H9 (cell line): Measurements from ENCODE around the gene TMEM245. TPM values are rescaled to one million over a fixed set of nuclear protein-coding genes. Genes with fewer than 3 reads are reported as not detected.

Source experiments
- DNase-seq: peaks from one replicate; pipeline ENCODE4 v3.0.0-alpha.2; 2017
- H2AFZ ChIP-seq: one replicate; pipeline ENCODE4 v1.6.1; 2013; ENCODE audit warnings: mild to moderate bottlenecking, low read length, control low read depth, moderate library complexity
- H2AK5ac ChIP-seq: 2 replicates; pipeline ENCODE4 v1.6.1; 2013; ENCODE audit warnings: low read length, control low read depth, mixed read lengths; ENCODE audit not compliant: insufficient read length
- H2BK120ac ChIP-seq: one replicate; pipeline ENCODE4 v1.6.1; 2013; ENCODE audit warnings: low read depth, mild to moderate bottlenecking, low read length, control low read depth, inconsistent platforms; ENCODE audit not compliant: poor library complexity, severe bottlenecking
- H2BK12ac ChIP-seq: 2 replicates; pipeline ENCODE4 v1.6.1; 2013; ENCODE audit warnings: low read length, control low read depth, mixed read lengths, low read depth; ENCODE audit not compliant: insufficient read length
- H2BK15ac ChIP-seq: 2 replicates; pipeline ENCODE4 v1.6.1; 2013; ENCODE audit warnings: low read depth, low read length, control low read depth
- H2BK20ac ChIP-seq: one replicate; pipeline ENCODE4 v1.6.1; 2013; ENCODE audit warnings: low read depth, mild to moderate bottlenecking, low read length, control low read depth, inconsistent platforms; ENCODE audit not compliant: poor library complexity, severe bottlenecking
- H2BK5ac ChIP-seq: 2 replicates; pipeline ENCODE4 v1.6.1; 2013; ENCODE audit warnings: low read length, control low read depth, mixed read lengths; ENCODE audit not compliant: insufficient read length
- H3K14ac ChIP-seq: 2 replicates; pipeline ENCODE4 v1.6.1; 2013; ENCODE audit warnings: low read length, control low read depth; ENCODE audit not compliant: insufficient read depth
- H3K18ac ChIP-seq: 2 replicates; pipeline ENCODE4 v1.6.1; 2013; ENCODE audit warnings: low read depth, mild to moderate bottlenecking, mixed read lengths, low read length, control low read depth; ENCODE audit not compliant: insufficient read length
- H3K23ac ChIP-seq: 2 replicates; pipeline ENCODE4 v1.6.1; 2013; ENCODE audit warnings: low read length, control low read depth, mixed read lengths, low read depth; ENCODE audit not compliant: insufficient read length
- H3K23me2 ChIP-seq: 2 replicates; pipeline ENCODE4 v1.6.1; 2013; ENCODE audit warnings: low read depth, mild to moderate bottlenecking, mixed read lengths, low read length, control low read depth; ENCODE audit not compliant: insufficient read length, poor library complexity, severe bottlenecking
- H3K27ac ChIP-seq: 2 replicates; pipeline ENCODE4 v1.5.1; 2013; ENCODE audit warnings: low read length, control low read depth, mixed read lengths, low read depth; ENCODE audit not compliant: insufficient read length
- H3K27me3 ChIP-seq: 2 replicates; pipeline ENCODE4 v1.6.1; 2013; ENCODE audit warnings: low read length, control low read depth, inconsistent platforms; ENCODE audit not compliant: insufficient read depth
- H3K4ac ChIP-seq: 2 replicates; pipeline ENCODE4 v1.6.1; 2013; ENCODE audit warnings: low read depth, mild to moderate bottlenecking, control low read depth, inconsistent platforms, low read length, moderate library complexity
- H3K4me1 ChIP-seq: 2 replicates; pipeline ENCODE4 v1.6.1; 2013; ENCODE audit warnings: low read length, control low read depth, inconsistent platforms; ENCODE audit not compliant: insufficient read depth
- H3K4me2 ChIP-seq: 2 replicates; pipeline ENCODE4 v1.6.1; 2013; ENCODE audit warnings: low read length, control low read depth, mixed read lengths; ENCODE audit not compliant: insufficient read length, insufficient read depth
- H3K56ac ChIP-seq: 2 replicates; pipeline ENCODE4 v1.6.1; 2013; ENCODE audit warnings: low read depth, mild to moderate bottlenecking, mixed read lengths, low read length, control low read depth; ENCODE audit not compliant: insufficient read length
- H3K79me1 ChIP-seq: 2 replicates; pipeline ENCODE4 v1.6.1; 2013; ENCODE audit warnings: low read depth, mild to moderate bottlenecking, moderate library complexity, low read length, control low read depth, inconsistent platforms; ENCODE audit not compliant: insufficient read depth, poor library complexity, severe bottlenecking
- H3K79me2 ChIP-seq: 2 replicates; pipeline ENCODE4 v1.6.1; 2013; ENCODE audit warnings: low read length, control low read depth, inconsistent platforms; ENCODE audit not compliant: insufficient read depth
- H3K9ac ChIP-seq: 2 replicates; pipeline ENCODE4 v1.6.1; 2013; ENCODE audit warnings: low read length, control low read depth, mixed read lengths; ENCODE audit not compliant: insufficient read length; ENCODE audit errors: extremely low read depth
- H3K9me3 ChIP-seq: one replicate; pipeline ENCODE4 v1.6.1; 2013; ENCODE audit warnings: low read depth, low read length, inconsistent platforms; ENCODE audit not compliant: control insufficient read depth
- H3T11ph ChIP-seq: one replicate; pipeline ENCODE4 v1.6.1; 2013; ENCODE audit warnings: mild to moderate bottlenecking, low read length, control low read depth, inconsistent platforms
- H4K20me1 ChIP-seq: one replicate; pipeline ENCODE4 v1.6.1; 2013; ENCODE audit not compliant: control insufficient read depth, insufficient read length, insufficient read depth
- H4K5ac ChIP-seq: 2 replicates; pipeline ENCODE4 v1.6.1; 2013; ENCODE audit warnings: low read depth, mild to moderate bottlenecking, mixed read lengths, low read length, control low read depth; ENCODE audit not compliant: insufficient read length
- H4K8ac ChIP-seq: replicated peaks from 2 replicates; pipeline ENCODE4 v1.6.1; 2013; ENCODE audit warnings: low read length, control low read depth, mixed read lengths, low read depth; ENCODE audit not compliant: insufficient read length
- H4K91ac ChIP-seq: 2 replicates; pipeline ENCODE4 v1.6.1; 2013; ENCODE audit warnings: low read depth, mild to moderate bottlenecking, moderate library complexity, mixed read lengths, low read length, control low read depth; ENCODE audit not compliant: insufficient read length
- H3K27ac Mint-ChIP-seq, 3 experiments: 2 replicates in 2 of 3; 3 replicates in 1 of 3; pipeline ENCODE4 v1.8.0; 2020 to 2021; ENCODE audit warnings: mixed read lengths in 3 of 3, mild to moderate bottlenecking in 1 of 3, moderate library complexity in 1 of 3
- H3K27me3 Mint-ChIP-seq: 2 replicates; pipeline ENCODE4 v1.8.0; 2021; ENCODE audit warnings: low read depth, mild to moderate bottlenecking, moderate library complexity, mixed read lengths
- H3K36me3 Mint-ChIP-seq, 3 experiments: 2 replicates in 2 of 3; 3 replicates in 1 of 3; pipeline ENCODE4 v1.8.0; 2020 to 2021; ENCODE audit warnings: low read depth in 3 of 3, mixed read lengths in 3 of 3; ENCODE audit not compliant: insufficient read depth in 1 of 3
- H3K4me1 Mint-ChIP-seq, 2 experiments: 2 replicates each; pipeline ENCODE4 v1.8.0; 2020; ENCODE audit warnings: mixed read lengths in 2 of 2
- H3K4me3 Mint-ChIP-seq, 2 experiments: 2 replicates in 1 of 2; 3 replicates in 1 of 2; pipeline ENCODE4 v1.8.0; 2020 to 2021; ENCODE audit warnings: mild to moderate bottlenecking in 2 of 2, mixed read lengths in 2 of 2, moderate library complexity in 1 of 2
- H3K9me3 Mint-ChIP-seq, 2 experiments: 2 replicates in 1 of 2; 3 replicates in 1 of 2; pipeline ENCODE4 v1.8.0; 2020; ENCODE audit warnings: mild to moderate bottlenecking in 2 of 2, mixed read lengths in 2 of 2, moderate library complexity in 1 of 2
- WGBS: extraction: QIAGEN DNeasy Blood & Tissue Kit; methylation state at CpG from one replicate; pipeline ENCODE4 v1.1.7; 2013; ENCODE audit warnings: missing lambda C conversion rate, low lambda C conversion rate, mixed read lengths; ENCODE audit not compliant: insufficient read length; ENCODE audit errors: extremely low coverage; 5-methylcytosine and 5-hydroxymethylcytosine counted together
- total RNA-seq: library from RNA; stranded (reverse); gene quantifications from 2 replicates; pipeline ENCODE4 v1.2.1, GENCODE V29; 2021
- TF ChIP-seq, protein P1 (sequence below): fragments of 200-600 bp; sonication (generic); conservative IDR thresholded peaks from 3 replicates; pipeline ENCODE4 v1.8.0; 2021; ENCODE audit warnings: antibody characterized with exemption, mild to moderate bottlenecking

The TMEM245 gene
- total RNA-seq, 1 experiment from 2014 or later, result 37.9 TPM

DNA sequence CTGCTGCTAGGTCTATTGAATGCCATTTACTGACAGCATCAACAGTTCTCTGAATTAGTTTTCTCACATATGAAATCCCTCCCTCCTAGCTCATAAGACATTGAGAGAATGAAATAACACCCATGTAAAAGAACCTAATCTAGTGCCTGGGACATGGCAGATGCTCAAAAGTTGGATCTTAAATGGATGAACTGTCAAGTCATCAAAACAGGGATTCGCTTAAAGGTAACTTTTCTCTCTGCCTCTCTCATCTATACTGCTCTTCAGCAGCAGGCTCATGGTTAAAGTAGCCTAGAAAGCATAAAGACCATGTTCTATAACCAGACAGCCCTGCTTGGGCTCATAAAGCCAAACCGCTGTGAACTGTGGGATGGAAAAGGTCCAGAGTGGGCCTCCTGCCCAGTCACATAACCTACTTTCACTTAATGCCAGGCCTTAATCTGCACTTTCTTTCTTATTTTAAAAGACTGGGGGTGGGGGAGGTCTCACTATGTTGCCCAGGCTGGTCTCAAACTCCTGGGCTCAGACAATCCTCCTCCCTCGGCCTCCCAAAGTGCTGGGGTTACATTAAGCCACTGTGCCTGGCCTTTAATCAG, 3.7 kb downstream of the TMEM245 start:
- WGBS, result no CpG with 5 or more reads among the region's 3 CpGs
- peaks cover 9% of the 10 kb centered on the region for H3K23me2 ChIP-seq
- no peak overlapping the region; a peak in 1 of 5 replicates for H3K4me3 Mint-ChIP-seq
- H2BK12ac ChIP-seq, result no peak overlapping the region
- H3K4me1 ChIP-seq, result peaks cover 7% of the 10 kb centered on the region
- H4K8ac ChIP-seq, result no peak overlapping the region
- H3K27me3 Mint-ChIP-seq, result no peaks in the 10 kb centered on the region
- H2BK15ac ChIP-seq, result no peak overlapping the region
- H3K27ac ChIP-seq, result no peak overlapping the region
- no peak overlapping the region for H3K14ac ChIP-seq
- no peak overlapping the region for H2AFZ ChIP-seq
- H3K4me1 Mint-ChIP-seq, result peaks cover 38 to 59% of the 10 kb centered on the region in 2 experiments
- no peak overlapping the region for H3K23ac ChIP-seq
- H3K56ac ChIP-seq, result no peak overlapping the region
- peaks cover 14% of the 10 kb centered on the region for H3K79me1 ChIP-seq
- no peak overlapping the region for H2BK120ac ChIP-seq
- no peaks in the 10 kb centered on the region for H3K9me3 ChIP-seq
- H3K9ac ChIP-seq, result no peak overlapping the region
- H3K9me3 Mint-ChIP-seq, result 0 out of 5 replicates have a peak, but pooled peaks cover 0 to 3% of the 10 kb centered on the region in 2 experiments
- no peak overlapping the region for H4K5ac ChIP-seq
- H2BK20ac ChIP-seq, result no peak overlapping the region
- H3K79me2 ChIP-seq, result peaks cover 47% of the 10 kb centered on the region; the same call in 1 of the 2 replicates
- H3K4me2 ChIP-seq, result no peak overlapping the region
- no peak overlapping the region for H3K4ac ChIP-seq
- TF ChIP-seq, protein P1, sequence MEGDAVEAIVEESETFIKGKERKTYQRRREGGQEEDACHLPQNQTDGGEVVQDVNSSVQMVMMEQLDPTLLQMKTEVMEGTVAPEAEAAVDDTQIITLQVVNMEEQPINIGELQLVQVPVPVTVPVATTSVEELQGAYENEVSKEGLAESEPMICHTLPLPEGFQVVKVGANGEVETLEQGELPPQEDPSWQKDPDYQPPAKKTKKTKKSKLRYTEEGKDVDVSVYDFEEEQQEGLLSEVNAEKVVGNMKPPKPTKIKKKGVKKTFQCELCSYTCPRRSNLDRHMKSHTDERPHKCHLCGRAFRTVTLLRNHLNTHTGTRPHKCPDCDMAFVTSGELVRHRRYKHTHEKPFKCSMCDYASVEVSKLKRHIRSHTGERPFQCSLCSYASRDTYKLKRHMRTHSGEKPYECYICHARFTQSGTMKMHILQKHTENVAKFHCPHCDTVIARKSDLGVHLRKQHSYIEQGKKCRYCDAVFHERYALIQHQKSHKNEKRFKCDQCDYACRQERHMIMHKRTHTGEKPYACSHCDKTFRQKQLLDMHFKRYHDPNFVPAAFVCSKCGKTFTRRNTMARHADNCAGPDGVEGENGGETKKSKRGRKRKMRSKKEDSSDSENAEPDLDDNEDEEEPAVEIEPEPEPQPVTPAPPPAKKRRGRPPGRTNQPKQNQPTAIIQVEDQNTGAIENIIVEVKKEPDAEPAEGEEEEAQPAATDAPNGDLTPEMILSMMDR, result no peak
- no peak overlapping the region for H4K91ac ChIP-seq
- H3T11ph ChIP-seq, result no peak overlapping the region
- H3K18ac ChIP-seq, result no peak overlapping the region
- H2BK5ac ChIP-seq, result no peak overlapping the region
- no peak overlapping the region for H2AK5ac ChIP-seq
- H3K36me3 Mint-ChIP-seq, result peaks cover 13 to 15% (median 14%) of the 10 kb centered on the region in 3 experiments; a peak in 6 of 7 replicates
- no peaks in the 10 kb centered on the region for H3K27me3 ChIP-seq
- no peak overlapping the region for H3K27ac Mint-ChIP-seq
- H4K20me1 ChIP-seq, result no peaks in the 10 kb centered on the region
- no peak for DNase-seq
